IMR-90 (cell line): ENCODE results near the gene CTDSPL. TPM values are rescaled to one million over a fixed set of nuclear protein-coding genes. Genes with fewer than 3 reads are reported as not detected.

Source experiments
- ATAC-seq: fragments of 200-7000 bp; cut with Tn5 transposase; 2 replicates; pipeline ENCODE4 v1.9.1; 2020; ENCODE audit warnings: low read depth, mild to moderate bottlenecking, moderate library complexity
- BruUV-seq: library from RNA; stranded (reverse); fragments of 400-500 nt; replicated peaks from 2 replicates; lab custom pipeline; 2021; lab: Mats Ljungman, UMichigan
- CTCF ChIA-PET: fragments of 300-600 bp; formaldehyde crosslinking; extraction: SDS; loops from one replicate; lab custom pipeline; 2021; ENCODE audit warnings: antibody characterized with exemption; lab: Yijun Ruan, JAX
- POLR2A ChIA-PET: fragments of 300-600 bp; sonication (Branson Sonifier 250); formaldehyde crosslinking; loops from one replicate; lab custom pipeline; 2022; ENCODE audit warnings: antibody characterized with exemption; ENCODE audit not compliant: unreplicated experiment; lab: Charles Lee
- DNase-seq: peaks from one replicate; pipeline ENCODE4 v3.0.0; 2013
- H2AFZ ChIP-seq: replicated peaks from 2 replicates; pipeline ENCODE3; 2013; ENCODE audit warnings: low read length, mild to moderate bottlenecking; ENCODE audit not compliant: poor library complexity
- H2AK5ac ChIP-seq: 2 replicates; pipeline ENCODE4 v1.6.1; 2013; ENCODE audit warnings: low read depth, low read length, inconsistent platforms
- H2AK9ac ChIP-seq: replicated peaks from 2 replicates; pipeline ENCODE3; 2013; ENCODE audit warnings: mild to moderate bottlenecking, low read depth, low read length, moderate library complexity; ENCODE audit not compliant: poor library complexity
- H2BK120ac ChIP-seq: 2 replicates; pipeline ENCODE4 v1.6.1; 2013; ENCODE audit warnings: low read depth, low read length, inconsistent platforms
- H2BK15ac ChIP-seq: 3 replicates; pipeline ENCODE4 v1.6.1; 2013; ENCODE audit warnings: low read depth, low read length, inconsistent platforms
- H2BK20ac ChIP-seq: 2 replicates; pipeline ENCODE4 v1.6.1; 2013; ENCODE audit warnings: low read depth, mild to moderate bottlenecking, inconsistent platforms, low read length, moderate library complexity
- H2BK5ac ChIP-seq: 2 replicates; pipeline ENCODE4 v1.6.1; 2013; ENCODE audit warnings: mild to moderate bottlenecking, low read depth, low read length, inconsistent platforms; ENCODE audit not compliant: poor library complexity, severe bottlenecking
- H3K14ac ChIP-seq: replicated peaks from 2 replicates; pipeline ENCODE4 v1.6.1; 2013; ENCODE audit warnings: low read depth, low read length, inconsistent platforms
- H3K18ac ChIP-seq: 2 replicates; pipeline ENCODE4 v1.6.1; 2013; ENCODE audit warnings: low read depth, low read length, control low read depth
- H3K23ac ChIP-seq: 2 replicates; pipeline ENCODE4 v1.6.1; 2013; ENCODE audit warnings: low read depth, low read length, inconsistent platforms
- H3K27ac ChIP-seq: 2 replicates; pipeline ENCODE4 v1.5.1; 2013; ENCODE audit warnings: mild to moderate bottlenecking, control low read depth, low read length; ENCODE audit not compliant: insufficient read depth
- H3K27me3 ChIP-seq: 2 replicates; pipeline ENCODE4 v1.6.1; 2013; ENCODE audit warnings: low read length; ENCODE audit not compliant: control insufficient read depth, insufficient read depth
- H3K36me3 ChIP-seq: 2 replicates; pipeline ENCODE4 v1.6.1; 2013; ENCODE audit warnings: low read length, mixed read lengths; ENCODE audit not compliant: control insufficient read depth, insufficient read depth
- H3K4ac ChIP-seq: 2 replicates; pipeline ENCODE4 v1.6.1; 2013; ENCODE audit warnings: low read depth, low read length, inconsistent platforms
- H3K4me1 ChIP-seq: 2 replicates; pipeline ENCODE4 v1.6.1; 2013; ENCODE audit warnings: low read length, mixed read lengths; ENCODE audit not compliant: control insufficient read depth, insufficient read depth
- H3K4me2 ChIP-seq: 2 replicates; pipeline ENCODE4 v1.6.1; 2013; ENCODE audit warnings: low read depth, mild to moderate bottlenecking, control low read depth, low read length, moderate library complexity
- H3K4me3 ChIP-seq: 2 replicates; pipeline ENCODE4 v1.5.1; 2013; ENCODE audit warnings: low read depth, mild to moderate bottlenecking, control low read depth, low read length, moderate library complexity; ENCODE audit not compliant: insufficient read depth
- H3K56ac ChIP-seq: 2 replicates; pipeline ENCODE4 v1.6.1; 2013; ENCODE audit warnings: low read length, inconsistent platforms; ENCODE audit not compliant: insufficient read depth; ENCODE audit errors: extremely low read depth
- H3K79me1 ChIP-seq, 2 experiments: 2 replicates each; pipeline ENCODE4 v1.6.1; 2013; ENCODE audit warnings: low read length in 2 of 2, inconsistent platforms in 1 of 2, low read depth in 1 of 2
- H3K9ac ChIP-seq: 2 replicates; pipeline ENCODE4 v1.6.1; 2013; ENCODE audit warnings: low read depth, low read length, control low read depth
- H3K9me1 ChIP-seq: 2 replicates; pipeline ENCODE4 v1.6.1; 2013; ENCODE audit warnings: low read length, inconsistent platforms; ENCODE audit not compliant: insufficient read depth
- H3K9me3 ChIP-seq: 2 replicates; pipeline ENCODE4 v1.6.1; 2013; ENCODE audit warnings: low read length; ENCODE audit not compliant: control insufficient read depth, insufficient read depth
- H4K20me1 ChIP-seq: 2 replicates; pipeline ENCODE4 v1.6.1; 2013; ENCODE audit warnings: low read length, inconsistent platforms; ENCODE audit not compliant: insufficient read depth
- H4K5ac ChIP-seq: 2 replicates; pipeline ENCODE4 v1.6.1; 2013; ENCODE audit warnings: mild to moderate bottlenecking, low read depth, low read length, control low read depth
- H4K8ac ChIP-seq, 2 experiments: 2 replicates each; pipeline ENCODE4 v1.6.1; 2013; ENCODE audit warnings: low read depth in 2 of 2, low read length in 2 of 2, control low read depth in 1 of 2, inconsistent platforms in 1 of 2
- H4K91ac ChIP-seq: 2 replicates; pipeline ENCODE4 v1.6.1; 2013; ENCODE audit warnings: low read depth, low read length, inconsistent platforms; ENCODE audit not compliant: insufficient read depth
- CHD1 ChIP-seq: IDR thresholded peaks from 2 replicates; pipeline ENCODE4 v1.6.1; 2012; ENCODE audit warnings: low read depth, low read length, improper control_type of control experiment
- CTCF ChIP-seq: conservative IDR thresholded peaks from 2 replicates; pipeline ENCODE4 v1.5.1; 2012; ENCODE audit warnings: mild to moderate bottlenecking, low read depth, low read length, improper control_type of control experiment
- MXI1 ChIP-seq: IDR thresholded peaks from 2 replicates; pipeline ENCODE4 v1.6.1; 2012; ENCODE audit warnings: low read depth, mild to moderate bottlenecking, low read length, moderate library complexity, borderline replicate concordance
- RAD21 ChIP-seq: IDR thresholded peaks from 2 replicates; pipeline ENCODE4 v1.6.1; 2012; ENCODE audit warnings: low read length, improper control_type of control experiment
- SMC3 ChIP-seq: fragments of 150-350 bp; IDR thresholded peaks from 2 replicates; pipeline ENCODE4 v1.6.1; 2016; ENCODE audit warnings: low read depth, mild to moderate bottlenecking, antibody characterized with exemption, low read length, moderate library complexity
- WGBS, 2 experiments: methylation state at CpG; one replicate each; pipeline versions ENCODE4 v1.1.5 to v1.1.7; 2013; ENCODE audit warnings: missing lambda C conversion rate in 2 of 2; ENCODE audit not compliant: insufficient read length in 1 of 2; ENCODE audit errors: extremely low coverage in 2 of 2; 5-methylcytosine and 5-hydroxymethylcytosine counted together
- dilution Hi-C: fragments of 300-500 bp; cut with HindIII; formaldehyde crosslinking; loops from one replicate; pipeline ENCODE4 v1.14.3; 2018; ENCODE audit warnings: low sequenced_read_pairs; ENCODE audit not compliant: unreplicated experiment
- in situ Hi-C: fragments of 300-500 bp; cut with MboI; formaldehyde crosslinking; loops from 3 replicates; pipeline ENCODE4 v1.14.3; 2019; ENCODE audit warnings: low sequenced_read_pairs, inconsistent platforms, mixed read lengths
- intact Hi-C: fragments of 100-400 bp; cut with micrococcal nuclease; formaldehyde crosslinking; loops from 2 replicates; pipeline ENCODE4 v1.10.0; 2022
- polyA plus RNA-seq, 3 experiments: library from polyadenylated mRNA; depleted of rRNA; stranded (reverse); fragments of >200 nt; gene quantifications; 2 replicates each; pipeline ENCODE4 v1.2.3, GENCODE V29; 2012; ENCODE audit warnings: low replicate concordance in 1 of 3
- total RNA-seq: library from RNA; depleted of rRNA; stranded (reverse); fragments of >200 nt; gene quantifications from 2 replicates; pipeline ENCODE4 v1.2.3, GENCODE V29; 2012

The CTDSPL gene
- total and polyA plus RNA-seq, 2 of the 4 experiments (the other 2 are of a cell fraction), result 24.5 to 29.0 TPM

- Histone ChIP-seq H3K56ac (no peak overlapping the region), H2AK5ac (no peak overlapping the region), H4K20me1 (no peaks in the 10 kb centered on the region), H4K91ac (no peak overlapping the region), H4K8ac (no peak overlapping the region), H3K27ac (no peak overlapping the region), H3K9ac (no peak overlapping the region), H4K5ac (no peak overlapping the region), H2BK120ac (no peak overlapping the region), H3K4me2 (no peak overlapping the region), H3K4ac (no peak overlapping the region), H3K36me3 (peaks cover 20% of the 10 kb centered on the region), H3K18ac (no peak overlapping the region), H2AFZ (no peak overlapping the region), H3K14ac (no peak overlapping the region), H2BK5ac (no peak overlapping the region), H3K4me3 (no peak overlapping the region), H3K9me3 (no peaks in the 10 kb centered on the region), H3K23ac (no peak overlapping the region), H2BK20ac (no peak overlapping the region), H3K4me1 (no peaks in the 10 kb centered on the region), H3K79me1 (peaks cover 0 to 2% of the 10 kb centered on the region in 2 experiments; a peak in 1 of 4 replicates), H3K27me3 (no peaks in the 10 kb centered on the region), H2BK15ac (no peak overlapping the region), H2AK9ac (no peak overlapping the region), H3K9me1 (peaks cover 7% of the 10 kb centered on the region; the same call in 1 of the 2 replicates)
- no peak for DNase-seq
- BruUV-seq, result no TSS peak
- dilution Hi-C loops (no loop called here), intact Hi-C loops (no loop called here), in situ Hi-C loops (no loop called here)
- ChIA-PET CTCF (no interaction called here), POLR2A (interaction anchor here (0.6 kb wide), 1 partner anchor 18 kb away, joined by 8 read pairs; no protein-coding TSS in a partner anchor)
- no CpG with 5 or more reads among the region's 1 CpG for WGBS, 2 experiments
- no peak for ATAC-seq
- TF ChIP-seq RAD21, result no peak
- no peak for TF ChIP-seq MXI1
- no peak for TF ChIP-seq CTCF
- TF ChIP-seq CHD1, result no peak
- no peak for TF ChIP-seq SMC3
Observed at GRCh38 chr3:37982331-37982730, 120.7 kb downstream of the CTDSPL start.
